Mesenchymal stem cell (in vitro differentiated cells and primary cell): ENCODE results near the gene TOMM70.

ENCODE experiments used
- DNase-seq: peaks from one replicate; pipeline ENCODE4 v3.0.0-alpha.2; 2013
- H2AFZ ChIP-seq: one replicate; pipeline ENCODE4 v1.6.1; 2013; ENCODE audit warnings: low read depth, mild to moderate bottlenecking, control low read depth, inconsistent platforms, low read length, moderate library complexity
- H2AK5ac ChIP-seq: 2 replicates; pipeline ENCODE4 v1.6.1; 2013; ENCODE audit warnings: low read length, moderate library complexity, mild to moderate bottlenecking, inconsistent platforms; ENCODE audit not compliant: severe bottlenecking
- H2BK120ac ChIP-seq: one replicate; pipeline ENCODE4 v1.6.1; 2013; ENCODE audit warnings: low read depth, mild to moderate bottlenecking, inconsistent platforms, low read length, moderate library complexity
- H2BK12ac ChIP-seq, 2 experiments: one replicate each; pipeline ENCODE4 v1.6.1; 2013; ENCODE audit warnings: inconsistent platforms in 2 of 2, low read length in 2 of 2, mild to moderate bottlenecking in 2 of 2, moderate library complexity in 2 of 2, control low read depth in 1 of 2
- H2BK15ac ChIP-seq: one replicate; pipeline ENCODE4 v1.6.1; 2013; ENCODE audit warnings: mild to moderate bottlenecking, low read depth, inconsistent platforms; ENCODE audit not compliant: poor library complexity, severe bottlenecking
- H2BK5ac ChIP-seq: 2 replicates; pipeline ENCODE4 v1.6.1; 2013; ENCODE audit warnings: low read depth, mild to moderate bottlenecking, low read length, control low read depth, inconsistent platforms; ENCODE audit not compliant: poor library complexity, severe bottlenecking
- H3K14ac ChIP-seq, 2 experiments: one replicate each; pipeline ENCODE4 v1.6.1; 2013; ENCODE audit warnings: inconsistent platforms in 2 of 2, low read length in 2 of 2, control low read depth in 1 of 2, mild to moderate bottlenecking in 1 of 2, moderate library complexity in 1 of 2
- H3K18ac ChIP-seq, 2 experiments: one replicate each; pipeline ENCODE4 v1.6.1; 2013; ENCODE audit warnings: inconsistent platforms in 2 of 2, low read length in 2 of 2, control low read depth in 1 of 2, low read depth in 1 of 2, mild to moderate bottlenecking in 1 of 2
- H3K23ac ChIP-seq, 2 experiments: one replicate each; pipeline ENCODE4 v1.6.1; 2013; ENCODE audit warnings: inconsistent platforms in 2 of 2, low read length in 2 of 2, mild to moderate bottlenecking in 2 of 2, moderate library complexity in 2 of 2, control low read depth in 1 of 2
- H3K27ac ChIP-seq: 2 replicates; pipeline ENCODE4 v1.5.1; 2013; ENCODE audit warnings: mild to moderate bottlenecking, moderate library complexity, low read length, control low read depth, inconsistent platforms; ENCODE audit not compliant: poor library complexity, severe bottlenecking
- H3K27me3 ChIP-seq, 2 experiments: 2 replicates each; pipeline versions ENCODE4 v1.6.1 to v1.7.0; 2013; ENCODE audit warnings: low read length in 2 of 2, mild to moderate bottlenecking in 2 of 2, moderate library complexity in 2 of 2, control low read depth in 1 of 2, inconsistent platforms in 1 of 2; ENCODE audit not compliant: control insufficient read depth in 1 of 2, insufficient read depth in 1 of 2
- H3K36me3 ChIP-seq, 2 experiments: 2 replicates each; pipeline versions ENCODE4 v1.6.1 to v1.7.0; 2013; ENCODE audit warnings: low read length in 2 of 2, control low read depth in 1 of 2, inconsistent platforms in 1 of 2, low read depth in 1 of 2, mild to moderate bottlenecking in 1 of 2; ENCODE audit not compliant: insufficient read depth in 2 of 2, control insufficient read depth in 1 of 2
- H3K4ac ChIP-seq, 2 experiments: one replicate each; pipeline ENCODE4 v1.6.1; 2013; ENCODE audit warnings: inconsistent platforms in 2 of 2, low read length in 2 of 2, mild to moderate bottlenecking in 2 of 2, moderate library complexity in 2 of 2, control low read depth in 1 of 2, low read depth in 1 of 2
- H3K4me1 ChIP-seq: 2 replicates; pipeline ENCODE4 v1.6.1; 2013; ENCODE audit warnings: low read depth, low read length, control low read depth; ENCODE audit not compliant: control insufficient read depth, insufficient read depth
- H3K4me2 ChIP-seq: 2 replicates; pipeline ENCODE4 v1.6.1; 2013; ENCODE audit warnings: low read length, mild to moderate bottlenecking, inconsistent platforms; ENCODE audit not compliant: poor library complexity, severe bottlenecking
- H3K4me3 ChIP-seq, 2 experiments: 2 replicates each; pipeline versions ENCODE4 v1.5.1 to v1.7.0; 2013; ENCODE audit warnings: low read length in 2 of 2, mild to moderate bottlenecking in 2 of 2, control low read depth in 1 of 2, low read depth in 1 of 2; ENCODE audit not compliant: insufficient read depth in 1 of 2
- H3K79me1 ChIP-seq: replicated peaks from 2 replicates; pipeline ENCODE4 v1.6.1; 2013; ENCODE audit warnings: mild to moderate bottlenecking, control low read depth, low read length, inconsistent platforms; ENCODE audit not compliant: poor library complexity, severe bottlenecking
- H3K9ac ChIP-seq: 2 replicates; pipeline ENCODE4 v1.7.0; 2013; ENCODE audit warnings: mild to moderate bottlenecking, low read length, moderate library complexity
- H3K9me3 ChIP-seq: 2 replicates; pipeline ENCODE4 v1.7.0; 2013; ENCODE audit warnings: mild to moderate bottlenecking, low read length; ENCODE audit not compliant: control insufficient read depth
- H4K8ac ChIP-seq: one replicate; pipeline ENCODE4 v1.6.1; 2013; ENCODE audit warnings: inconsistent platforms, mild to moderate bottlenecking, low read length, moderate library complexity
- H4K91ac ChIP-seq: one replicate; pipeline ENCODE4 v1.6.1; 2013; ENCODE audit warnings: mild to moderate bottlenecking, low read length, inconsistent platforms
- WGBS: methylation state at CpG from one replicate; pipeline ENCODE4 v1.1.7; 2013; ENCODE audit warnings: mixed read lengths; 5-methylcytosine and 5-hydroxymethylcytosine counted together

TOMM70 gene

GRCh38 chr3:100443690-100444089 is 42.8 kb upstream of the TOMM70 start:
- no peak overlapping the region for H2AK5ac ChIP-seq
- H3K4ac ChIP-seq = no peak overlapping the region
- H2BK12ac ChIP-seq = no peak overlapping the region
- H4K91ac ChIP-seq = no peak overlapping the region
- H3K27me3 ChIP-seq = no peaks in the 10 kb centered on the region
- no peak for DNase-seq
- H3K4me2 ChIP-seq = no peak overlapping the region
- H3K27ac ChIP-seq = no peak overlapping the region
- no peak overlapping the region for H2AFZ ChIP-seq
- no peak overlapping the region for H2BK15ac ChIP-seq
- H4K8ac ChIP-seq = no peak overlapping the region
- no peak overlapping the region for H3K18ac ChIP-seq
- H3K14ac ChIP-seq = no peak overlapping the region
- no peaks in the 10 kb centered on the region for H3K79me1 ChIP-seq
- H3K4me1 ChIP-seq = no peaks in the 10 kb centered on the region
- H2BK120ac ChIP-seq = no peak overlapping the region
- H3K9me3 ChIP-seq = peaks cover 9% of the 10 kb centered on the region
- H3K36me3 ChIP-seq = no peaks in the 10 kb centered on the region
- H3K9ac ChIP-seq = no peak overlapping the region
- H3K23ac ChIP-seq = no peak overlapping the region
- no peak overlapping the region for H3K4me3 ChIP-seq
- no peak overlapping the region for H2BK5ac ChIP-seq

- no peak overlapping the region for H4K91ac ChIP-seq
- H3K23ac ChIP-seq = no peak overlapping the region
- no peaks in the 10 kb centered on the region for H3K79me1 ChIP-seq
- no peak overlapping the region for H3K4ac ChIP-seq
- WGBS = 93% methylated on average over 3 of the region's 3 CpGs
- no peak overlapping the region for H2BK120ac ChIP-seq
- H2BK15ac ChIP-seq = no peak overlapping the region
- no peak overlapping the region for H3K4me2 ChIP-seq
- H3K4me1 ChIP-seq = no peaks in the 10 kb centered on the region
- no peak overlapping the region for H3K18ac ChIP-seq
- peaks cover 13% of the 10 kb centered on the region for H3K9me3 ChIP-seq
- no peak overlapping the region for H3K4me3 ChIP-seq
- no peak for DNase-seq
- H4K8ac ChIP-seq = no peak overlapping the region
- H2AFZ ChIP-seq = no peak overlapping the region
- no peak overlapping the region for H3K14ac ChIP-seq
- H3K27ac ChIP-seq = no peak overlapping the region
- no peaks in the 10 kb centered on the region for H3K36me3 ChIP-seq
- no peaks in the 10 kb centered on the region for H3K27me3 ChIP-seq
- no peak overlapping the region for H2BK5ac ChIP-seq
- H2BK12ac ChIP-seq = no peak overlapping the region
- H2AK5ac ChIP-seq = no peak overlapping the region
- no peak overlapping the region for H3K9ac ChIP-seq
Observed at GRCh38 chr3:100440895-100441294, 40.0 kb upstream of the TOMM70 start.

GRCh38 chr3:100438623-100438974 is 37.7 kb upstream of the TOMM70 start:
- no peak overlapping the region for H3K23ac ChIP-seq

GRCh38 chr3:100437721-100438622 is 37.1 kb upstream of the TOMM70 start:
- H3K9me3 ChIP-seq = peaks cover 13% of the 10 kb centered on the region
- no peak overlapping the region for H3K4me3 ChIP-seq
- H3K36me3 ChIP-seq = no peaks in the 10 kb centered on the region
- no peaks in the 10 kb centered on the region for H3K27me3 ChIP-seq
- H3K4me2 ChIP-seq = no peak overlapping the region
- H2BK12ac ChIP-seq = no peak overlapping the region
- no peaks in the 10 kb centered on the region for H3K79me1 ChIP-seq
- H3K14ac ChIP-seq = no peak overlapping the region
- no peak overlapping the region for H3K18ac ChIP-seq
- no peak for DNase-seq
- no peak overlapping the region for H3K27ac ChIP-seq
- H3K4me1 ChIP-seq = no peaks in the 10 kb centered on the region
- no peak overlapping the region for H2BK5ac ChIP-seq
- H3K9ac ChIP-seq = no peak overlapping the region
- no peak overlapping the region for H2BK15ac ChIP-seq
- no peak overlapping the region for H3K4ac ChIP-seq
- H4K91ac ChIP-seq = no peak overlapping the region
- WGBS = 50% methylated on average over 1 of the region's 3 CpGs
- H2BK120ac ChIP-seq = no peak overlapping the region
- H2AFZ ChIP-seq = no peak overlapping the region
- no peak overlapping the region for H3K23ac ChIP-seq
- H2AK5ac ChIP-seq = no peak overlapping the region
- H4K8ac ChIP-seq = no peak overlapping the region

More at GRCh38 chr3:100438623-100438974, 37.7 kb upstream of the TOMM70 start:
- no peak overlapping the region for H2BK5ac ChIP-seq
- H4K91ac ChIP-seq = no peak overlapping the region
- no peak overlapping the region for H3K4me2 ChIP-seq
- H2AK5ac ChIP-seq = no peak overlapping the region
- H2BK15ac ChIP-seq = no peak overlapping the region
- H3K14ac ChIP-seq = no peak overlapping the region
- 84% methylated on average over 2 of the region's 2 CpGs for WGBS
- H3K4ac ChIP-seq = no peak overlapping the region
- no peak overlapping the region for H3K27ac ChIP-seq
- no peak overlapping the region for H3K4me3 ChIP-seq
- no peak overlapping the region for H3K9ac ChIP-seq
- H3K36me3 ChIP-seq = no peaks in the 10 kb centered on the region
- H2AFZ ChIP-seq = no peak overlapping the region
- H3K79me1 ChIP-seq = no peaks in the 10 kb centered on the region
- no peaks in the 10 kb centered on the region for H3K4me1 ChIP-seq
- no peak overlapping the region for H2BK12ac ChIP-seq
- no peaks in the 10 kb centered on the region for H3K27me3 ChIP-seq
- H3K18ac ChIP-seq = no peak overlapping the region
- no peak for DNase-seq
- H2BK120ac ChIP-seq = no peak overlapping the region
- no peak overlapping the region for H4K8ac ChIP-seq
- H3K9me3 ChIP-seq = peaks cover 14% of the 10 kb centered on the region
